Measurements from ENCODE around the gene PPM1N. TPM values are rescaled to one million over a fixed set of nuclear protein-coding genes. Genes with fewer than 3 reads are reported as not detected.

Gene PPM1N, protein sequence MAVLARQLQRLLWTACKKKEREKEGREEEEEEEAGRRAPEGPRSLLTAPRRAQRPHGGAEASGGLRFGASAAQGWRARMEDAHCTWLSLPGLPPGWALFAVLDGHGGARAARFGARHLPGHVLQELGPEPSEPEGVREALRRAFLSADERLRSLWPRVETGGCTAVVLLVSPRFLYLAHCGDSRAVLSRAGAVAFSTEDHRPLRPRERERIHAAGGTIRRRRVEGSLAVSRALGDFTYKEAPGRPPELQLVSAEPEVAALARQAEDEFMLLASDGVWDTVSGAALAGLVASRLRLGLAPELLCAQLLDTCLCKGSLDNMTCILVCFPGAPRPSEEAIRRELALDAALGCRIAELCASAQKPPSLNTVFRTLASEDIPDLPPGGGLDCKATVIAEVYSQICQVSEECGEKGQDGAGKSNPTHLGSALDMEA
- total RNA-seq (2014; rRNA removed) = 2.5 and 4.7 TPM in 2 replicates
- percentile 28 among the genes with signal in this experiment for Bru-seq, nascent RNA
- percentile 25 among the genes with signal in this experiment for BruChase-seq, experiment 1, labeled RNA remaining after a 6-hour chase
- percentile 20 among the genes with signal in this experiment for BruChase-seq, experiment 2, labeled RNA remaining after a 2-hour chase
- long read RNA-seq, partial matches to known transcripts = 1 of 2 reads
- long read RNA-seq, other reads (novel, unspliced or antisense) = 0 of 2 reads

DNA sequence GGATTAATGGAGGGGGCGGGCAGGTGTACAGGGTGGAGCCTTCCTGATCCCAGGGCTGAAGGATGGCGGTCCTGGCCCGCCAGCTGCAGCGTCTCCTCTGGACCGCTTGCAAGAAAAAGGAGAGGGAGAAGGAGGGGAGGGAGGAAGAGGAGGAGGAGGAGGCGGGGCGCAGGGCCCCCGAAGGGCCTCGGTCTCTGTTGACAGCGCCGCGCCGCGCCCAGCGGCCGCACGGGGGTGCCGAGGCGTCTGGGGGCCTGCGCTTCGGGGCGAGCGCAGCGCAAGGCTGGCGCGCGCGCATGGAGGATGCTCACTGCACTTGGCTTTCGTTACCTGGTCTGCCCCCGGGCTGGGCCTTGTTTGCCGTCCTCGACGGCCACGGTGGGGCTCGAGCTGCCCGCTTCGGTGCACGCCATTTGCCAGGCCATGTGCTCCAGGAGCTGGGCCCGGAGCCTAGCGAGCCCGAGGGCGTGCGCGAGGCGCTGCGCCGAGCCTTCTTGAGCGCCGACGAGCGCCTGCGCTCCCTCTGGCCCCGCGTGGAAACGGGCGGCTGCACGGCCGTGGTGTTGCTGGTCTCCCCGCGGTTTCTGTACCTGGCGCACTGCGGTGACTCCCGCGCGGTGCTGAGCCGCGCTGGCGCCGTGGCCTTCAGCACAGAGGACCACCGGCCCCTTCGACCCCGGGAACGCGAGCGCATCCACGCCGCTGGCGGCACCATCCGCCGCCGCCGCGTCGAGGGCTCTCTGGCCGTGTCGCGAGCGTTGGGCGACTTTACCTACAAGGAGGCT, at the start of gene PPM1N:
Gene PPM1N, plus strand, starts transcription at position 33 of the 785 bp plus-strand sequence. Its CDS starts 30 bp downstream, at position 63.
- BruUV-seq (replicated peaks) = no TSS peak
- no peak for ATAC-seq
- Histone ChIP-seq H4K20me1 (ENCODE audit: low read length) (no peaks in the 10 kb centered on the region), H2AFZ (ENCODE audit: low read length) (peak within 1 kb of the TSS; percentile 85), H3K36me3 (ENCODE audit: low read depth, low read length) (no peaks in the 10 kb centered on the region), H3K4me3 (ENCODE audit: low read length) (peak within 1 kb of the TSS; percentile 64), H3K9ac (ENCODE audit: low read length) (0 out of 2 replicates have a peak within 1 kb of the TSS, but pooled peaks have one; percentile 35), H3K9me3 (ENCODE audit: low read length) (no peaks in the 10 kb centered on the region), H3K27ac (ENCODE audit: low read length) (no peak within 1 kb of the TSS), H3K4me1 (ENCODE audit: insufficient read depth, low read length) (peaks cover 7% of the 10 kb centered on the region; the same call in 1 of the 2 replicates), H3K27me3 (ENCODE audit: low read length) (no peaks in the 10 kb centered on the region), H3K79me2 (ENCODE audit: low read length) (no peaks in the 10 kb centered on the region), H3K4me2 (ENCODE audit: low read length) (peak within 1 kb of the TSS; percentile 88), H3F3A (ENCODE audit: low read length, unreplicated experiment) (no peaks in the 10 kb centered on the region), H3K9me2 (replicated peaks; ENCODE audit: low read length) (no peaks in the 10 kb centered on the region)
- intact Hi-C loops (cut with micrococcal nuclease) = loop anchor here (10.0 kb wide), 1 partner anchor 146 kb away; no protein-coding TSS in a partner anchor
- peak; percentile 16 for DNase-seq
- no peak for TF ChIP-seq EZH2phosphoT487 (IDR thresholded peaks at IDR 0.05; ENCODE audit: borderline replicate concordance, low read length)
- TF ChIP-seq EZH2 (IDR thresholded peaks at IDR 0.05; ENCODE audit: low read length, unreplicated experiment) = no peak
- TF ChIP-seq, protein P1, sequence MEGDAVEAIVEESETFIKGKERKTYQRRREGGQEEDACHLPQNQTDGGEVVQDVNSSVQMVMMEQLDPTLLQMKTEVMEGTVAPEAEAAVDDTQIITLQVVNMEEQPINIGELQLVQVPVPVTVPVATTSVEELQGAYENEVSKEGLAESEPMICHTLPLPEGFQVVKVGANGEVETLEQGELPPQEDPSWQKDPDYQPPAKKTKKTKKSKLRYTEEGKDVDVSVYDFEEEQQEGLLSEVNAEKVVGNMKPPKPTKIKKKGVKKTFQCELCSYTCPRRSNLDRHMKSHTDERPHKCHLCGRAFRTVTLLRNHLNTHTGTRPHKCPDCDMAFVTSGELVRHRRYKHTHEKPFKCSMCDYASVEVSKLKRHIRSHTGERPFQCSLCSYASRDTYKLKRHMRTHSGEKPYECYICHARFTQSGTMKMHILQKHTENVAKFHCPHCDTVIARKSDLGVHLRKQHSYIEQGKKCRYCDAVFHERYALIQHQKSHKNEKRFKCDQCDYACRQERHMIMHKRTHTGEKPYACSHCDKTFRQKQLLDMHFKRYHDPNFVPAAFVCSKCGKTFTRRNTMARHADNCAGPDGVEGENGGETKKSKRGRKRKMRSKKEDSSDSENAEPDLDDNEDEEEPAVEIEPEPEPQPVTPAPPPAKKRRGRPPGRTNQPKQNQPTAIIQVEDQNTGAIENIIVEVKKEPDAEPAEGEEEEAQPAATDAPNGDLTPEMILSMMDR (conservative IDR thresholded peaks at IDR 0.05; ENCODE audit: low read depth, low read length) = peak; percentile 12; the same call in 1 of the 2 replicates
- ChIA-PET POLR2A (ENCODE audit: unreplicated experiment) (no interaction called here), CTCF (interaction anchor here (0.6 kb wide), 1 partner anchor 98 kb away, joined by 4 read pairs; no protein-coding TSS in a partner anchor)

DNA sequence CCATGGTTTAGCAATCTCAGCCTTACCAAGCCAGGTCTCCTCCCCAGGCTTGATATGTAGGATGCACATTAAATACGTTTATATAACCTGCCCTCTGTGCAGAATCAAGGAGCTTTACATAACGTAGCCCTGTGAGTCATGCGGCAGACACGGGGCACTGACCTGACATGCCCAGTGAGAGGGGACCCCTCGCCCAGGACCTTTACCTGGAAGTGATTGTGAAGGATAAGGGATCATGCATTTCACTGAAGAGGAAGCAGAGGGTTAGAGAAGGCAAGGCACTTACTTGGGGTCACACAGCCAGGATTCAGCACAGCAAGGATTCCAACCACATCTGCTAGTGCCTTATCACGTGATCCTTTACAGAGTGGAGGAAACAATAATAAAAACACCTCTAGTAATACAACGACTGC, 49.4 kb upstream of the PPM1N start:
- Histone ChIP-seq H3F3A (ENCODE audit: low read length, unreplicated experiment) (no peaks in the 10 kb centered on the region), H3K79me2 (ENCODE audit: low read length) (no peaks in the 10 kb centered on the region), H3K9me3 (ENCODE audit: low read length) (no peaks in the 10 kb centered on the region), H2AFZ (ENCODE audit: low read length) (no peak overlapping the region), H4K20me1 (ENCODE audit: low read length) (no peaks in the 10 kb centered on the region), H3K4me3 (ENCODE audit: low read length) (no peak overlapping the region), H3K36me3 (ENCODE audit: low read depth, low read length) (no peaks in the 10 kb centered on the region), H3K9ac (ENCODE audit: low read length) (no peak overlapping the region), H3K4me2 (ENCODE audit: low read length) (peak overlapping the region; percentile 62), H3K27me3 (ENCODE audit: low read length) (no peaks in the 10 kb centered on the region), H3K9me2 (replicated peaks; ENCODE audit: low read length) (no peaks in the 10 kb centered on the region), H3K4me1 (ENCODE audit: insufficient read depth, low read length) (peaks cover 29% of the 10 kb centered on the region), H3K27ac (ENCODE audit: low read length) (peak overlapping the region; percentile 43)
- no TSS peak for BruUV-seq (replicated peaks)
- peak; percentile 58 for DNase-seq
- TF ChIP-seq EZH2 (IDR thresholded peaks at IDR 0.05; ENCODE audit: low read length, unreplicated experiment) = no peak
- ATAC-seq = peak; percentile 34
- ChIA-PET CTCF (no interaction called here), POLR2A (ENCODE audit: unreplicated experiment) (interaction anchor here (0.5 to 1.1 kb wide), 4 partner anchors 19 to 1784 kb away, joined by 3 read pairs; partner anchors contain the start of gene FOSB)
- intact Hi-C loops (cut with micrococcal nuclease) = no loop called here

DNA sequence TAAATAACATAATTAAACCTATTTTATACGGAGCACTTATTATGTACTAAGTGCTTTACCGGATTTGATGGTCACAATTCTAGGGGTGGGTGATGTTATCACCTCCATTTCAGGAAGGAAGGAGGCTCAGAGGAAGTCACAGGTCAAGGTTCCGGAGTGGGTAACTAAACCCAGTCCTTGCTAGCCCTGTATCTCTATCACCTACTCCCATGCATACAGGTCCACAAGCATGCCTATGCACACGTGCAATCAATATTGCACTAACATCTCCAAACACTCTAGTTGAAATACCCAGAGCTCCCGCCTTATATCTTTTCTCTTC, 48.3 kb upstream of the PPM1N start:
- Histone ChIP-seq H4K20me1 (ENCODE audit: low read length) (no peaks in the 10 kb centered on the region), H3K27ac (ENCODE audit: low read length) (peak overlapping the region; percentile 78), H3K27me3 (ENCODE audit: low read length) (no peaks in the 10 kb centered on the region), H3K9me3 (ENCODE audit: low read length) (no peaks in the 10 kb centered on the region), H3K36me3 (ENCODE audit: low read depth, low read length) (no peaks in the 10 kb centered on the region), H2AFZ (ENCODE audit: low read length) (peak overlapping the region; percentile 80), H3K79me2 (ENCODE audit: low read length) (no peaks in the 10 kb centered on the region), H3F3A (ENCODE audit: low read length, unreplicated experiment) (no peaks in the 10 kb centered on the region), H3K4me2 (ENCODE audit: low read length) (peak overlapping the region; percentile 89), H3K4me3 (ENCODE audit: low read length) (peak overlapping the region; percentile 70), H3K9ac (ENCODE audit: low read length) (peak overlapping the region; percentile 90), H3K4me1 (ENCODE audit: insufficient read depth, low read length) (peaks cover 25% of the 10 kb centered on the region), H3K9me2 (replicated peaks; ENCODE audit: low read length) (no peaks in the 10 kb centered on the region)
- TF ChIP-seq EZH2 (IDR thresholded peaks at IDR 0.05; ENCODE audit: low read length, unreplicated experiment) (no peak), EZH2phosphoT487 (IDR thresholded peaks at IDR 0.05; ENCODE audit: borderline replicate concordance, low read length) (no peak)
- TF ChIP-seq, protein P1 (conservative IDR thresholded peaks at IDR 0.05; ENCODE audit: low read depth, low read length) = no peak
- ChIA-PET POLR2A (ENCODE audit: unreplicated experiment) (interaction anchor here (0.7 to 1.1 kb wide), 2 partner anchors 19 to 127 kb away, joined by 3 to 4 read pairs; no protein-coding TSS in a partner anchor), CTCF (no interaction called here)
- peak; percentile 8; the same call in 1 of the 2 replicates for ATAC-seq
- BruUV-seq (replicated peaks) = no TSS peak
- intact Hi-C loops (cut with micrococcal nuclease) = loop anchor here (2.0 kb wide), 1 partner anchor 17 kb away; the partner anchor contains the start of gene FOSB
- DNase-seq = no peak

Measured in PC-3 (cell line).